H1 (cell line): ENCODE data around the gene CA5A. TPM values are rescaled to one million over a fixed set of nuclear protein-coding genes. Genes with fewer than 3 reads are reported as not detected.

Experiments
- CTCF ChIA-PET: fragments of 300-600 bp; sonication (Branson Sonifier 250); formaldehyde crosslinking; loops from one replicate; lab custom pipeline; 2021; ENCODE audit not compliant: partially characterized antibody; lab: Charles Lee
- POLR2A ChIA-PET: fragments of 300-600 bp; sonication (Branson Sonifier 250); formaldehyde crosslinking; loops from one replicate; lab custom pipeline; 2021; ENCODE audit warnings: inconsistent platforms; ENCODE audit not compliant: partially characterized antibody; lab: Charles Lee
- DNase-seq, 2 experiments: peaks; one replicate each; pipeline versions ENCODE4 v3.0.0 to v3.0.0-alpha.2; 2010 to 2022; ENCODE audit warnings: low spot score in 2 of 2, low read depth in 1 of 2, mixed read lengths in 1 of 2
- FAIRE-seq: peaks from 2 replicates; lab custom pipeline; 2011; peaks lifted over from hg19 to GRCh38; lab: Jason Lieb, UNC
- H2AFZ ChIP-seq: 2 replicates; pipeline ENCODE4 v1.8.1; 2012; ENCODE audit warnings: low read length, inconsistent platforms
- H2AK5ac ChIP-seq: 2 replicates; pipeline ENCODE4 v1.6.1; 2013; ENCODE audit warnings: low read depth, low read length
- H2BK120ac ChIP-seq: replicated peaks from 2 replicates; pipeline ENCODE3; 2013; ENCODE audit warnings: low read depth, low read length, inconsistent platforms
- H2BK12ac ChIP-seq: 2 replicates; pipeline ENCODE4 v1.6.1; 2013; ENCODE audit warnings: low read depth, low read length
- H2BK15ac ChIP-seq: 2 replicates; pipeline ENCODE4 v1.6.1; 2013; ENCODE audit warnings: low read length
- H2BK20ac ChIP-seq: 2 replicates; pipeline ENCODE4 v1.6.1; 2013; ENCODE audit warnings: low read length
- H2BK5ac ChIP-seq: 2 replicates; pipeline ENCODE4 v1.6.1; 2013; ENCODE audit warnings: low read depth, low read length
- H3K14ac ChIP-seq: 2 replicates; pipeline ENCODE4 v1.6.1; 2013; ENCODE audit warnings: inconsistent platforms; ENCODE audit not compliant: insufficient read length
- H3K18ac ChIP-seq: 2 replicates; pipeline ENCODE4 v1.6.1; 2013; ENCODE audit warnings: low read length; ENCODE audit errors: extremely low read depth
- H3K23ac ChIP-seq: 2 replicates; pipeline ENCODE4 v1.6.1; 2013; ENCODE audit warnings: inconsistent platforms; ENCODE audit not compliant: insufficient read length
- H3K23me2 ChIP-seq: 2 replicates; pipeline ENCODE4 v1.6.1; 2013; ENCODE audit warnings: low read depth, low read length
- H3K27ac ChIP-seq: 2 replicates; pipeline ENCODE4 v1.6.1; 2011; ENCODE audit warnings: low read depth, low read length, inconsistent platforms
- H3K27me3 ChIP-seq, 4 experiments: replicated peaks in 1 of 4; 1 replicate in 1 of 4; 2 replicates in 3 of 4; pipeline versions ENCODE4 v1.6.1 to v1.8.1; 2011 to 2013; ENCODE audit warnings: low read length in 3 of 4, mild to moderate bottlenecking in 3 of 4, inconsistent platforms in 2 of 4, mixed read lengths in 2 of 4, moderate library complexity in 1 of 4; ENCODE audit not compliant: control insufficient read depth in 3 of 4, insufficient read depth in 3 of 4; ENCODE audit errors: extremely low read depth in 1 of 4
- H3K36me3 ChIP-seq, 4 experiments: 2 replicates each; pipeline versions ENCODE4 v1.6.1 to v1.8.1; 2011 to 2013; ENCODE audit warnings: mild to moderate bottlenecking in 4 of 4, low read length in 3 of 4, moderate library complexity in 2 of 4, control low read depth in 1 of 4, inconsistent platforms in 1 of 4; ENCODE audit not compliant: insufficient read depth in 4 of 4, control insufficient read depth in 2 of 4
- H3K4ac ChIP-seq: replicated peaks from 2 replicates; pipeline ENCODE3; 2013; ENCODE audit warnings: low read length, low read depth, mixed read lengths, inconsistent platforms; ENCODE audit not compliant: insufficient read length
- H3K4me1 ChIP-seq, 4 experiments: replicated peaks in 1 of 4; 1 replicate in 1 of 4; 2 replicates in 3 of 4; pipeline versions ENCODE4 v1.6.1 to v1.8.1; 2011 to 2013; ENCODE audit warnings: low read length in 3 of 4, inconsistent platforms in 2 of 4, mixed read lengths in 1 of 4; ENCODE audit not compliant: insufficient read depth in 4 of 4, control insufficient read depth in 3 of 4
- H3K4me2 ChIP-seq, 2 experiments: 2 replicates each; pipeline versions ENCODE4 v1.6.1 to v1.8.1; 2011 to 2013; ENCODE audit warnings: low read depth in 2 of 2, low read length in 2 of 2, control low read depth in 1 of 2, inconsistent platforms in 1 of 2, mild to moderate bottlenecking in 1 of 2; ENCODE audit not compliant: insufficient read depth in 1 of 2
- H3K4me3 ChIP-seq, 4 experiments: fragments of 200-600, 300-600 bp in 1 of 4; sonication (generic), shearing (Covaris generic), sonication (Bioruptor Twin) in 1 of 4; 2 replicates each; pipeline versions ENCODE4 v1.5.1 to v1.8.1; 2011 to 2016; ENCODE audit warnings: low read length in 4 of 4, low read depth in 3 of 4, control low read depth in 2 of 4, inconsistent platforms in 2 of 4, mild to moderate bottlenecking in 2 of 4, mixed read lengths in 1 of 4, moderate library complexity in 1 of 4; ENCODE audit not compliant: insufficient read depth in 2 of 4; ENCODE audit errors: extremely low read depth in 1 of 4
- H3K56ac ChIP-seq: replicated peaks from 2 replicates; pipeline ENCODE3; 2013; ENCODE audit warnings: low read depth, mild to moderate bottlenecking, mixed read lengths, low read length, inconsistent platforms; ENCODE audit not compliant: insufficient read length
- H3K79me1 ChIP-seq: 2 replicates; pipeline ENCODE4 v1.6.1; 2013; ENCODE audit warnings: low read depth, low read length, control low read depth
- H3K79me2 ChIP-seq, 2 experiments: 2 replicates each; pipeline versions ENCODE4 v1.6.1 to v1.8.1; 2012 to 2013; ENCODE audit warnings: low read length in 2 of 2, mild to moderate bottlenecking in 2 of 2, inconsistent platforms in 1 of 2; ENCODE audit not compliant: insufficient read depth in 2 of 2, control insufficient read depth in 1 of 2
- H3K9ac ChIP-seq, 4 experiments: replicated peaks in 1 of 4; 1 replicate in 1 of 4; 2 replicates in 3 of 4; pipeline versions ENCODE4 v1.6.1 to v1.8.1; 2011 to 2013; ENCODE audit warnings: low read depth in 3 of 4, low read length in 3 of 4, control low read depth in 2 of 4, mild to moderate bottlenecking in 2 of 4, moderate library complexity in 2 of 4, inconsistent platforms in 1 of 4; ENCODE audit errors: extremely low read depth in 1 of 4
- H3K9me3 ChIP-seq, 2 experiments: 2 replicates each; pipeline versions ENCODE4 v1.6.1 to v1.8.1; 2012 to 2013; ENCODE audit warnings: mild to moderate bottlenecking in 2 of 2, moderate library complexity in 2 of 2, control low read depth in 1 of 2, inconsistent platforms in 1 of 2, low read depth in 1 of 2, low read length in 1 of 2, mixed read lengths in 1 of 2; ENCODE audit not compliant: insufficient read depth in 2 of 2
- H4K20me1 ChIP-seq, 2 experiments: replicated peaks in 1 of 2; 2 replicates each; pipeline versions ENCODE3 to v1.8.1; 2011 to 2013; ENCODE audit warnings: inconsistent platforms in 2 of 2, low read length in 2 of 2, mild to moderate bottlenecking in 1 of 2; ENCODE audit not compliant: insufficient read depth in 2 of 2, control insufficient read depth in 1 of 2
- H4K5ac ChIP-seq: 2 replicates; pipeline ENCODE4 v1.6.1; 2013; ENCODE audit warnings: low read length, low read depth, mixed read lengths, inconsistent platforms; ENCODE audit not compliant: insufficient read length
- H4K8ac ChIP-seq: 2 replicates; pipeline ENCODE4 v1.8.0; 2013; ENCODE audit warnings: mild to moderate bottlenecking, moderate library complexity, low read length, inconsistent platforms; ENCODE audit not compliant: insufficient read depth; ENCODE audit errors: extremely low read depth
- H4K91ac ChIP-seq: replicated peaks from 2 replicates; pipeline ENCODE3; 2013; ENCODE audit warnings: low read length, mixed read lengths, inconsistent platforms; ENCODE audit not compliant: insufficient read length
- BCL11A ChIP-seq, 2 experiments: IDR thresholded peaks; one replicate each; pipeline ENCODE4 v1.6.1; 2011; ENCODE audit warnings: low read depth in 2 of 2, low read length in 2 of 2, mild to moderate bottlenecking in 2 of 2
- CHD1 ChIP-seq: IDR thresholded peaks from 2 replicates; pipeline ENCODE4 v1.6.1; 2012; ENCODE audit warnings: low read depth, low read length, improper control_type of control experiment
- EZH2 ChIP-seq: fragments of 200-600 bp; sonication (generic); IDR thresholded peaks from 2 replicates; pipeline ENCODE4 v1.7.1; 2012; ENCODE audit warnings: low read depth, mild to moderate bottlenecking, moderate library complexity, low read length, inconsistent platforms; ENCODE audit not compliant: severe bottlenecking
- TAF7 ChIP-seq: optimal IDR thresholded peaks from 2 replicates; pipeline ENCODE3; 2011; ENCODE audit warnings: low read depth, mild to moderate bottlenecking, inconsistent platforms, low read length, moderate library complexity, borderline replicate concordance
- WGBS, 2 experiments: shearing (Covaris generic) in 1 of 2; methylation state at CpG; one replicate each; pipeline versions ENCODE4 v1.1.6 to v1.1.7; 2013 to 2015; ENCODE audit warnings: low lambda C conversion rate in 2 of 2, mixed read lengths in 2 of 2, inconsistent platforms in 1 of 2, low coverage in 1 of 2, missing lambda C conversion rate in 1 of 2; ENCODE audit not compliant: insufficient replicate concordance in 2 of 2, insufficient coverage in 1 of 2, insufficient read length in 1 of 2; ENCODE audit errors: extremely low coverage in 1 of 2, missing lambda C conversion rate in 1 of 2; 5-methylcytosine and 5-hydroxymethylcytosine counted together
- polyA plus RNA-seq, 7 experiments: library from polyadenylated mRNA; depleted of rRNA in 3 of 7; stranded (reverse) in 5 of 7; unstranded in 2 of 7; fragments of >200 nt in 5 of 7; fragments of 200-250 nt in 2 of 7; gene quantifications; 1 replicate in 5 of 7; 2 replicates in 1 of 7; 4 replicates in 1 of 7; pipeline versions ENCODE4 v1.2.1 to v1.2.3, GENCODE V29; 2011 to 2013; ENCODE audit warnings: missing spikeins in 2 of 7, mixed read lengths in 2 of 7
- total RNA-seq: library from RNA; stranded (reverse); fragmentation: NEBNext Ultra II Directional; extraction: Animal tissue kit (Norgen Biotek cat#: 25700); gene quantifications from 2 replicates; pipeline ENCODE4 v1.2.1, GENCODE V29; 2021

Gene CA5A
- total and polyA plus RNA-seq, 2 of the 8 experiments (the other 6 are each of a cell fraction or from before 2014, with no cell fraction given), result not detected

DNA sequence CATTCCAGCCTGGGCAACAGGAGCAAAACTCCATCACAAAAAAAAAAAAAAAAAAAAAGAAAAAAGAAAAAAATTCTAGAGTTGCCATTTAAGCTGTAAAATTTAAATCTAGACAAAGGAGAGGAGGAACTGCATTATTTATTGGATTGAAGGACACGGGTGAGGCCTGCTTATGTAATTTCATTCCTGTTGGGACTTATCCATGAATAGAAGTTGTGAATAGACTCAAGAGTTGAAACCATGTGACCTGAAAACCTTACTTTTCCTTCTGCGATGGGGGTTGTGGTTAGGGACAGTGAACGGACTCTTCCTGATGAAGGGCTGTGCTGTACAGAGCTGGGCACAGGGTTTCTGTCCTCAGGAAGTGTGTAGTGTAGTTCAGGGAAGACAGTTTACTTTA lies 37.4 kb upstream of the CA5A start:
- H3K27ac ChIP-seq, result no peak overlapping the region
- H3K4ac ChIP-seq, result no peak overlapping the region
- H2BK12ac ChIP-seq, result no peak overlapping the region
- H3K14ac ChIP-seq, result no peak overlapping the region
- H4K5ac ChIP-seq, result no peak overlapping the region
- CTCF ChIA-PET, result interaction anchor here (2.1 kb wide), 1 partner anchor 9 kb away, joined by 6 read pairs; no protein-coding TSS in a partner anchor
- no peak overlapping the region for H3K56ac ChIP-seq
- H3K23me2 ChIP-seq, result no peaks in the 10 kb centered on the region
- TF ChIP-seq TAF7 (no peak), BCL11A (IDR thresholded peaks at IDR 0.05; ENCODE audit: low read depth in 2 of 2, low read length in 2 of 2) (no peak), CHD1 (no peak), EZH2 (no peak)
- no peaks in the 10 kb centered on the region for H3K4me1 ChIP-seq
- no peak overlapping the region for H3K4me2 ChIP-seq
- POLR2A ChIA-PET, result no interaction called here
- no peak overlapping the region for H3K4me3 ChIP-seq
- H3K36me3 ChIP-seq, result 0 out of 8 replicates have a peak, but pooled peaks cover 0 to 2% (median 0%) of the 10 kb centered on the region in 4 experiments
- no peak overlapping the region for H2BK15ac ChIP-seq
- no peak overlapping the region for H4K8ac ChIP-seq
- H4K20me1 ChIP-seq, result peaks cover 0 to 2% of the 10 kb centered on the region in 2 experiments
- peaks cover 13% of the 10 kb centered on the region for H3K79me1 ChIP-seq
- no peaks in the 10 kb centered on the region for H3K27me3 ChIP-seq
- H2BK20ac ChIP-seq, result no peak overlapping the region
- 96% methylated on average over 3 of the region's 3 CpGs; no CpG with 5 or more reads in 1 of the 2 experiments for WGBS, 2 experiments
- peaks cover 4 to 8% of the 10 kb centered on the region in 2 experiments; a peak in 3 of 4 replicates for H3K9me3 ChIP-seq
- H2AFZ ChIP-seq, result no peak overlapping the region
- FAIRE-seq, result no peak
- H2AK5ac ChIP-seq, result no peak overlapping the region
- no peak overlapping the region for H3K23ac ChIP-seq
- H2BK120ac ChIP-seq, result no peak overlapping the region
- DNase-seq, result no peak
- no peak overlapping the region for H3K9ac ChIP-seq
- no peak overlapping the region for H4K91ac ChIP-seq
- no peak overlapping the region for H2BK5ac ChIP-seq
- H3K18ac ChIP-seq, result no peak overlapping the region
- peaks cover 9 to 71% of the 10 kb centered on the region in 2 experiments for H3K79me2 ChIP-seq
